Gastrocnemius medialis (tissue), 4 donors: ENCODE measurements around the gene ATP1A2.

ENCODE experiments used
- CTCF ChIP-seq, 5 experiments: fragments of 450-650 bp in 3 of 5; fragments of 200-600 bp in 2 of 5; sonication (generic) in 2 of 5; IDR thresholded peaks in 4 of 5; conservative IDR thresholded peaks in 1 of 5; 1 replicate in 4 of 5; 2 replicates in 1 of 5; pipeline ENCODE4 v1.5.1; 2016 to 2019; ENCODE audit warnings: antibody characterized with exemption in 5 of 5, mild to moderate bottlenecking in 3 of 5, moderate library complexity in 3 of 5
- POLR2A ChIP-seq, 2 donors: fragments of 450-650 bp; IDR thresholded peaks; one replicate each; pipeline ENCODE4 v1.6.1; 2017; ENCODE audit warnings: antibody characterized with exemption in 2 of 2, mild to moderate bottlenecking in 2 of 2, moderate library complexity in 2 of 2

- TF ChIP-seq POLR2A (IDR thresholded peaks at IDR 0.05) (no peak), CTCF (IDR thresholded peaks at IDR 0.05 in 4 of 5, conservative IDR thresholded peaks at IDR 0.05 in 1 of 5) (no peak)
Observed at GRCh38 chr1:160093624-160094290, 21.8 kb upstream of the ATP1A2 start.
